Natural killer cell treated with Interleukin-12 subunit alpha and Interleukin-12 subunit beta and Interleukin-15 and Interleukin-18, amount 100 ng/mL, for 72 hours (primary cell): Measurements from ENCODE around the gene SOX18. TPM values are rescaled to one million over a fixed set of nuclear protein-coding genes. Genes with fewer than 3 reads are reported as not detected.

ENCODE experiments used
- ATAC-seq, 2 donors: fragments of 150-1000 bp; cut with Tn5 transposase in 1 of 2; sonication (Bioruptor Pico), chemical (Tn5 transposase) in 1 of 2; 2 replicates each; pipeline ENCODE4 v1.10.0; 2021
- DNase-seq: peaks from one replicate; pipeline ENCODE4 v3.0.0; 2022; ENCODE audit warnings: low spot score
- H3K27ac Mint-ChIP-seq, 2 donors: 1 replicate in 1 of 2; 2 replicates in 1 of 2; pipeline ENCODE4 v1.8.0; 2022; ENCODE audit warnings: mixed read lengths in 2 of 2, mild to moderate bottlenecking in 1 of 2, moderate library complexity in 1 of 2
- H3K27me3 Mint-ChIP-seq, 2 donors: 1 replicate in 1 of 2; 2 replicates in 1 of 2; pipeline ENCODE4 v1.8.0; 2022; ENCODE audit warnings: mixed read lengths in 2 of 2
- H3K36me3 Mint-ChIP-seq: one replicate; pipeline ENCODE4 v1.8.0; 2022; ENCODE audit warnings: mixed read lengths
- H3K4me1 Mint-ChIP-seq, 2 donors: 1 replicate in 1 of 2; 2 replicates in 1 of 2; pipeline ENCODE4 v1.8.0; 2022; ENCODE audit warnings: low read depth in 2 of 2, mixed read lengths in 2 of 2, mild to moderate bottlenecking in 1 of 2
- H3K4me3 Mint-ChIP-seq: one replicate; pipeline ENCODE4 v1.8.0; 2022; ENCODE audit warnings: mixed read lengths
- H3K9me3 Mint-ChIP-seq: 2 replicates; pipeline ENCODE4 v1.8.0; 2022; ENCODE audit warnings: mixed read lengths
- total RNA-seq, 2 donors: library from RNA; stranded (reverse); gene quantifications; one replicate each; pipeline ENCODE4 v1.2.3, GENCODE V29; 2022

The SOX18 gene
- total RNA-seq, 2 donors from 2014 or later: not detected

DNA sequence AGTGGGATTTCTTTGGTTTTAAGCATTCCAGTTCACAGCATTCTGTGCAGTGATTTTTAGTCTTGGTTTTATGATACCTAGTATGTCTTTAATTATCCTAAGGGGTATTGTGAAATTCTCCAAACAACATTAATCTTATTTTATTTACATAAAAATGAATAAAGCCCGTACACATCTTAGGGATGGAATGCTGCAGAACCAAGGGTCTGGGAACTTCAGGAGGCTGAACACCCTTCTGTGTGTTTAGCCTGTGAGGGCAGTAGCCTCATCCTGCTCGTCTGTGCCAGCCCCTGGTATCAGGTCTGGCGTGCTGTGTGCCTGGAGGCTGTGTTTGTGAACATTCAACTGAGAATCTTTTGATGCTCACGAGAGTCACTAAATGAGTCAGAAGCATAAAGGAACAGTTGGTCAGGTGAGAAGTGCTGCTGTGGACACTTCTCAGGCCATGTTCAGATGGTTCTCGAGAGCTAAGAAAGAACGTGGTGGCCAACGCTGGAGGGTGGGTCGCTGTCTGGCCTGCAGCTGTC, 38.7 kb downstream of the SOX18 start:
- H3K9me3 Mint-ChIP-seq: no peaks in the 10 kb centered on the region
- H3K4me3 Mint-ChIP-seq: no peak overlapping the region
- H3K36me3 Mint-ChIP-seq: peaks cover 21% of the 10 kb centered on the region
- no peak for DNase-seq
- no peak for ATAC-seq
- H3K27me3 Mint-ChIP-seq: no peaks in the 10 kb centered on the region
- peaks cover 20 to 24% of the 10 kb centered on the region in 2 donors for H3K4me1 Mint-ChIP-seq
- peak overlapping the region; percentile 43 for H3K27ac Mint-ChIP-seq

DNA sequence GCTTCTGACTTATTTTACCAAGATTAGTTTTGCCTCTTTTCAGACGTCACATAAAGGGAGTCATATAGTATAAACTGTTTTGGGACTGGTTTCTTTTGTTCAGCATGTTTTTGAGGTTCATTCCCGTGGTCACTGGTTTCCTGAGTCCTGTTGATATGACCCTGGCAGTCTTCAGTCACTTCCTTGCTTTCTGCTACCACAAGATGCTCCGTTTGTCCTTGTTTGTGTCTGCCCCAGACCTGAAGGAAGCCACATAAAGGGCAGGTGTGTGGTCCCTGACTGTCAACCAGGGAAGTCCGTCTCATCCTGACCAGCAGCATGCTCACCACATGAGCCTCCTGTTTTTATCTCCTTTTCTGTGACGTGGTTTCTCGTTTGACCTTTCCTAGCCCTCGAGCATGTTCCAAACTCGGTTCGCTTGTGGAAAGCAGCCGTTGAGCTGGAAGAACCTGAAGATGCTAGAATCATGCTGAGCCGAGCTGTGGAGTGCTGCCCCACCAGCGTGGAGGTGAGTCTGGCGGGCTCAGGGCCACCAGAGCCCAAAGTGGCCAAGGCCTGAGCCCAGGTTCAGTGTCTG, 39.5 kb downstream of the SOX18 start:
- Mint-ChIP-seq H3K36me3 (peaks cover 16% of the 10 kb centered on the region), H3K27ac (peak overlapping the region in 1 of 2 donors; percentile 25), H3K27me3 (no peaks in the 10 kb centered on the region), H3K9me3 (no peaks in the 10 kb centered on the region), H3K4me1 (peaks cover 20% of the 10 kb centered on the region in 2 donors), H3K4me3 (no peak overlapping the region)
- DNase-seq (no peak), ATAC-seq (no peak)

DNA sequence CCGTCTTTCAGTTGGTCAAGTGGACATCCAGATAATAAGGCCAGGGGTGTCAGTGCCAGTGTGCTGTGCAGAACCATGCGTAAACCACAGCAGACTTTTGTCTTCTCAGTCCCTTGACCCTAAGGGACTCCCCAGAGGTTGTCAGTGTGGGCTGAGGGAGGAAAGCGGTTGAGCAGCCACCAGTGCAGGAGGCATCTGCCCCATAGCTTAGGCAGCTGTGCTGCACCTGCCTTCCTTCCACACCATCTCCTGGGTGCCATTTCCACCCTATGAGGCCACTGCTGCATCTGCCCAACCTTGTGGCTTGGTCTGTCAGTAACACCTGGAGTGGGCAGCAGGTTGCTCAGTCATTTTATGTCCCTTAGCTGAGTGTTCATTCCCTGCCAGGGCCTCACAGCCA, 42.5 kb downstream of the SOX18 start:
- DNase-seq: no peak
- Mint-ChIP-seq H3K4me3 (no peak overlapping the region), H3K9me3 (no peaks in the 10 kb centered on the region), H3K27me3 (no peaks in the 10 kb centered on the region), H3K27ac (no peak overlapping the region), H3K36me3 (peaks cover 16% of the 10 kb centered on the region), H3K4me1 (peaks cover 10 to 12% of the 10 kb centered on the region in 2 donors)
- no peak for ATAC-seq

DNA sequence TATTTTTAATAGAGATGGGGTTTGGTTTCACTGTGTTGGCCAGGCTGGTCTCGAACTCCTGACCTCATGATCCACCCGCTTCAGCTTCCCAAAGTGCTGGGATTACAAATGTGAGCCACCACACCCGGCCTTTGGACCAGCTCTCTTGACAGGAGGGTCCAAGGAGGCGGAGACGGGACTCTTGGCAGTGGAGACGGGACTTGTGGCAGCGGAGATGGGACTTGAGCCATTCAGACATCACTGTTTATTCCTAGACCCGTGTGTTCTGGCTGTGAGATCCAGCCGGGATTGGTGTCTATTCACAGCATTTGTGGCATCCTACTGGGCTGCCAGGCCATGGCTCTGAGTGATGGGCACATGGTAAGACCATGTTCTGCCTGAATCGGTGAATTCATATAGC, 42.9 kb downstream of the SOX18 start:
- H3K27me3 Mint-ChIP-seq: no peaks in the 10 kb centered on the region
- peaks cover 10 to 14% of the 10 kb centered on the region in 2 donors for H3K4me1 Mint-ChIP-seq
- H3K36me3 Mint-ChIP-seq: peaks cover 16% of the 10 kb centered on the region
- DNase-seq: no peak
- ATAC-seq: no peak
- H3K4me3 Mint-ChIP-seq: no peak overlapping the region
- H3K9me3 Mint-ChIP-seq: no peaks in the 10 kb centered on the region
- no peak overlapping the region for H3K27ac Mint-ChIP-seq

DNA sequence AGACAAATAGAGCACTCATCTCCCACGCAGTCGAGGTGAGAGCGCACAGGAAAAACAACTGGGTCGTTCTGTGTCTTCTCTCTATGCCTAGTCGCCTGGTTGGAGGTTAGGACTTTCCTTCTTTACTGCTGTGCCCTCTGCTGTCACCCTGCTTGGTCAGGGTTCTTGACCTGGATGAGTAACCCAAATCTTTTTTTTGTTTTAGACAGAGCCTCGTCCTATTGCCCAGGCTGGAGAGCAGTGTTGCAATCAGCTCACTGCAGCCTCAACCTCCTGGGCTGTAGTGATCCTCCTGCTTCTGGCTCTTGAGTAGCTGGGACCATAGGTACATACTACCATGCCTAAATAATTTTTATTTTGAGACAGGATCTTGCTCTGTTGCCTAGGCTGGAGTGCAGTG, 44.0 kb downstream of the SOX18 start:
- H3K36me3 Mint-ChIP-seq: peaks cover 16% of the 10 kb centered on the region
- no peak overlapping the region for H3K27ac Mint-ChIP-seq
- no peaks in the 10 kb centered on the region for H3K9me3 Mint-ChIP-seq
- no peak overlapping the region for H3K4me3 Mint-ChIP-seq
- peaks cover 10 to 15% of the 10 kb centered on the region in 2 donors for H3K4me1 Mint-ChIP-seq
- H3K27me3 Mint-ChIP-seq: no peaks in the 10 kb centered on the region
- ATAC-seq (no peak), DNase-seq (no peak)

DNA sequence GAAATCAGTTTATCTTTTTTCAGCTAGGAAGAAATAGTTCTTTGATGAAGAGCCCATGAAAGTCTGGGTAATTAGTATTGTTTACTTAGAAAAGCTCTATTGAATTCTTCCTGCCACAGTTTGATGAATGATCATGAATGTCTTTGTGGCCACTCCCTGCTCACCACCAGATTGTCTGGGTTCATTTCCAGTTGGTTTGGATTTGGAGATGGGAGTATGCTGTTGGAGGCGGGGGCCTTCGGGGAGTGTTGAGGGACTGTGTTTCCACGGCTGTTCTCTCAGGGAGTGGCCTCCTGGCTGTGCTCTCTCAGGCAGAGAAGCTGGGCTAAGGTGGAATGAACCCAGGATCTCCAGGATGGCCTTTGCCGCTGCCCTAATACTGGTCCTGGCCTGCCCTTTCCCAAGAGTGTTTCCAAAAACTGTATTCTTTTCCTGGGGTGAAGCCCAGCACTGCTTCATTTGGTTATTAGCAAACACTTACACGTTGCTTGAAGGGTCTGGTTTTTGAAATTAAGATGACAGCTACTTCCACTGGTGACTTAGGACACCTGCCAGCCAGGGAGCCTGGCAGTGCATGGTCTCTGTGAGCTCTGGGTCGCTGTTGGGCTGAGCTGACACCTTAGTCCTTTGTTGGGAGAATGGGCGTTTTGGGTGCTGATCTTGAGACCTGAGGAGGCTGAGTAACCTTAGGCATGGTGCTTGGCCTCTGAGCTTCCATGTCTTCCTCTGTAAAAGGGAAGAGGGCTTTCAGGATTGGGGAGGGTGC, 45.3 kb downstream of the SOX18 start:
- H3K9me3 Mint-ChIP-seq: no peaks in the 10 kb centered on the region
- H3K4me3 Mint-ChIP-seq: no peak overlapping the region
- peaks cover 10% of the 10 kb centered on the region for H3K36me3 Mint-ChIP-seq
- H3K27me3 Mint-ChIP-seq: no peaks in the 10 kb centered on the region
- peaks cover 0 to 6% of the 10 kb centered on the region in 2 donors for H3K4me1 Mint-ChIP-seq
- no peak overlapping the region for H3K27ac Mint-ChIP-seq
- DNase-seq: no peak
- no peak for ATAC-seq

DNA sequence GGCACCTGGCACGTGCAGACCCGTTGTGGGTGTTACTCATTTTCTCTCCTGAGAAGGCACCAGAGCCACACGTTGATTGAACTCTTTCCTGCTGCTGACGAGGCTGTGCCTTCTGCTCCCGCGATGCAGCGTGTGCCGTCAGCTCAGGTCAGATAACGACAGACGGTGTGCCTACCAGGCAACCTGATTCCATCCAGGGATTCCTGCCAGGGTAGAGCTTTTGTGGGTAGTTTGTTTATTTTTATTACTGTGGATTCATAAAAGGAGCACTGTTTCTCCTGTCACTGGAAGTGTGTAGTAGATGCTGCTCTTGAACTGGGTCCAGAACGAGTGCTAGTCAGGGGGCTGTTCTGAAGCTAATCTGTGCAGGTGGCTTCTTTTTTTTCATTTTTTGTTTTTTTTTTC, 47.8 kb downstream of the SOX18 start:
- no peak for DNase-seq
- H3K36me3 Mint-ChIP-seq: peaks cover 6% of the 10 kb centered on the region
- no peaks in the 10 kb centered on the region for H3K9me3 Mint-ChIP-seq
- H3K27ac Mint-ChIP-seq: no peak overlapping the region
- ATAC-seq: no peak
- no peaks in the 10 kb centered on the region for H3K27me3 Mint-ChIP-seq
- H3K4me1 Mint-ChIP-seq: peaks cover 0 to 3% of the 10 kb centered on the region in 2 donors
- H3K4me3 Mint-ChIP-seq: no peak overlapping the region

DNA sequence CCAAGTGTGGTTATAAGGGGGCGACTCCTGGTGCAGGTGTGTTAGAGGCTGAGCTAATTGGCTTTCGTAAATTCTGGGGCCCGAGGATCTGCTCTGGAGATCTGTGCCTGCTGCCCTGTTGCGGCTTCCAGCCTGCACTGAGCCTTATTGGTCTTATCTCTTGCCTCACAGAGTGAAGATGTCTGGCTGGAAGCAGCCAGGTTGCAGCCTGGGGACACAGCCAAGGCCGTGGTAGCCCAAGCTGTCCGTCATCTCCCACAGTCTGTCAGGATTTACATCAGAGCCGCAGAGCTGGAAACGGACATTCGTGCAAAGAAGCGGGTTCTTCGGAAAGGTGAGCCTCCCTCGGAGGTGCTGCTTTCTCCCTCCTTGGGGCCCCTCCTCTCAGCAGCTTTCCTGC, 48.5 kb downstream of the SOX18 start:
- ATAC-seq: no peak
- Mint-ChIP-seq H3K9me3 (no peaks in the 10 kb centered on the region), H3K27me3 (no peaks in the 10 kb centered on the region), H3K36me3 (peaks cover 6% of the 10 kb centered on the region), H3K27ac (no peak overlapping the region), H3K4me1 (peaks cover 0 to 3% of the 10 kb centered on the region in 2 donors), H3K4me3 (no peak overlapping the region)
- DNase-seq: no peak

Other genes with a start within 250 kb of the SOX18 start
- 1 to 10 TPM in 1 of 2 donors, under 1 TPM in 1; 0.25 to 1.2 TPM for gene ZBTB46, start 218.4 kb downstream of the SOX18 start, total RNA-seq
- not detected for gene ABHD16B, start 188.1 kb downstream of the SOX18 start, total RNA-seq
- 10 to 100 TPM; 48.8 to 60.0 TPM for gene TPD52L2, start 184.4 kb downstream of the SOX18 start, total RNA-seq
- 10 to 100 TPM; 67.6 to 89.1 TPM for gene DNAJC5, start 154.5 kb downstream of the SOX18 start, total RNA-seq
- 10 to 100 TPM; 32.6 to 52.9 TPM for gene UCKL1, start 93.2 kb downstream of the SOX18 start, total RNA-seq
- 10 to 100 TPM in 1 of 2 donors, 1 to 10 TPM in 1; 9.6 to 13.8 TPM for gene ZNF512B, start 79.7 kb downstream of the SOX18 start, total RNA-seq
- gene SAMD10, start 70.0 kb downstream of the SOX18 start, total RNA-seq: 10 to 100 TPM; 33.3 to 33.6 TPM
- 10 to 100 TPM; 65.9 to 87.7 TPM for gene PRPF6, start 68.5 kb downstream of the SOX18 start, total RNA-seq
- gene C20orf204, start 13.5 kb downstream of the SOX18 start, total RNA-seq: 1 to 10 TPM; 2.4 to 6.3 TPM
- 10 to 100 TPM; 23.2 to 24.1 TPM for gene TCEA2, start 13.6 kb upstream of the SOX18 start, total RNA-seq
- gene RGS19, start 29.9 kb upstream of the SOX18 start, total RNA-seq: 10 to 100 TPM; 27.1 to 33.4 TPM
- gene OPRL1, start 30.4 kb upstream of the SOX18 start, total RNA-seq: under 1 TPM; 0.12 to 0.20 TPM
- gene LKAAEAR1, start 34.8 kb upstream of the SOX18 start, total RNA-seq: not detected
- gene NPBWR2, start 57.9 kb upstream of the SOX18 start, total RNA-seq: not detected
- not detected for gene MYT1, start 114.8 kb upstream of the SOX18 start, total RNA-seq
- gene PCMTD2, start 206.1 kb upstream of the SOX18 start, total RNA-seq: 10 to 100 TPM; 17.4 to 21.8 TPM